ENCODE measurements around the gene RUSC1. TPM values are rescaled to one million over a fixed set of nuclear protein-coding genes. Genes with fewer than 3 reads are reported as not detected.

Gene RUSC1
- total and polyA plus RNA-seq, 2 of the 8 experiments (the other 6 are each of a cell fraction or from before 2014, with no cell fraction given) = 54.6 to 90.4 TPM

DNA sequence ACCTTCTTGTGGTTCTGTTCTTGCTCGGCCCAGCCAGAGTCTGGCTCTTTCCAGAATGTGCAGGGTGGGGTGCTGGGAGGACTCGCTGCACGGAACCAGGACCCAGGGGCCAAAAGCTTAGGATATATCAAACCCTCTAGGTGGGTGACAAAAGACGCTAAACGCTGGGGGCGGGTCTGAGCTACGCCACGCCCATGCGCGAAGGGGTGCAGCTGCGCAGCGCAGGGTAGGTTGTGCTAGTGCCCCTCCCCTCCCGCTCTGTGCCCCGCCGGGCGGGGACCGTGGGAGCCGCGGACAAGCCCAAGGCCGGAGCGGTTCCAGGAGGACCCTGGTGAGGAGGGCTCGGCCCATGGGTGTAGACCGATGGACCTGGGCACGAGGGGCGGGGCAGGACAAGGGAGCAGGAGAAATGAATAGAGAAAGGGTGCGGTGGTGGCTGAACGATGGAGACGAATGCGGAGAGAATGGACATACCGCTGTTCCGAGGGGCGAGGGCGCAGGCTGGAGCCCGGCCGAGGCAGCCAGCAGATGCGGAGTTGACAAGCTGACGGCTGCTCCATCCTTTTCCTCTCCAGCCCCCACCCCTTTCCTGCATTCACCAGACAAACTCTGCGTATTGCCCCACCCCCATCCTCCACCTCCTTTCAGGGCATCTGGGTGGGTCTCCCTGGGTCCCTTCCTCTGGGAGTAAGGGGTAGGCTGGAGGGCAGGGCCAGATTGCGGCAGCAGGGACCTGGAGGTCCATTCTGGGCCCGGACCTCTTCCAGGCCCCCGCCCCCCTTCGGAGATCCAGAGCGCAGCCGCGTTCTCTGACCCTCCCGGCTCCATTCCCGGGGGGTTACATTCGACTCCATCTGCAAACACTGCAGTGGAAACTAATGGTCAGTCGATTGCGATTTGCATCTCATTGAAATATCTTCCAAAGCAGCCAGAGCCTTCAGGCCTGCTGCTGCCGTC lies at the start of gene RUSC1 (continued):
- TF ChIP-seq SP1 (IDR thresholded peaks at IDR 0.05; ENCODE audit: low read depth, low read length) = 0 out of 2 replicates have a peak, but pooled peaks have one; percentile 24
- TF ChIP-seq POLR2A (IDR thresholded peaks at IDR 0.05; ENCODE audit: control extremely low read depth in 1 of 2, low read depth in 2 of 2, low read length in 2 of 2) = peak in 1 of 2 experiments; percentile 54; a peak in 1 of 3 replicates
- TF ChIP-seq NRF1 (IDR thresholded peaks at IDR 0.05; ENCODE audit: low read depth, low read length) = peak; percentile 63
- TF ChIP-seq GTF2F1 (IDR thresholded peaks at IDR 0.05; ENCODE audit: borderline replicate concordance, low read depth, low read length) = no peak
- no peak for TF ChIP-seq CEBPB (IDR thresholded peaks at IDR 0.05; ENCODE audit: low read depth, low read length)
- no peak for TF ChIP-seq JUND (IDR thresholded peaks at IDR 0.05; ENCODE audit: low read length)
- TF ChIP-seq, protein P1, sequence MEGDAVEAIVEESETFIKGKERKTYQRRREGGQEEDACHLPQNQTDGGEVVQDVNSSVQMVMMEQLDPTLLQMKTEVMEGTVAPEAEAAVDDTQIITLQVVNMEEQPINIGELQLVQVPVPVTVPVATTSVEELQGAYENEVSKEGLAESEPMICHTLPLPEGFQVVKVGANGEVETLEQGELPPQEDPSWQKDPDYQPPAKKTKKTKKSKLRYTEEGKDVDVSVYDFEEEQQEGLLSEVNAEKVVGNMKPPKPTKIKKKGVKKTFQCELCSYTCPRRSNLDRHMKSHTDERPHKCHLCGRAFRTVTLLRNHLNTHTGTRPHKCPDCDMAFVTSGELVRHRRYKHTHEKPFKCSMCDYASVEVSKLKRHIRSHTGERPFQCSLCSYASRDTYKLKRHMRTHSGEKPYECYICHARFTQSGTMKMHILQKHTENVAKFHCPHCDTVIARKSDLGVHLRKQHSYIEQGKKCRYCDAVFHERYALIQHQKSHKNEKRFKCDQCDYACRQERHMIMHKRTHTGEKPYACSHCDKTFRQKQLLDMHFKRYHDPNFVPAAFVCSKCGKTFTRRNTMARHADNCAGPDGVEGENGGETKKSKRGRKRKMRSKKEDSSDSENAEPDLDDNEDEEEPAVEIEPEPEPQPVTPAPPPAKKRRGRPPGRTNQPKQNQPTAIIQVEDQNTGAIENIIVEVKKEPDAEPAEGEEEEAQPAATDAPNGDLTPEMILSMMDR (IDR thresholded peaks at IDR 0.05; ENCODE audit: control extremely low read depth in 1 of 3, insufficient read depth in 1 of 3, low read depth in 1 of 3, low read length in 3 of 3) = peak in 1 of 3 experiments; percentile 8; a peak in 1 of 4 replicates
